ENCODE results near the gene GUK1.

GUK1 gene

DNA sequence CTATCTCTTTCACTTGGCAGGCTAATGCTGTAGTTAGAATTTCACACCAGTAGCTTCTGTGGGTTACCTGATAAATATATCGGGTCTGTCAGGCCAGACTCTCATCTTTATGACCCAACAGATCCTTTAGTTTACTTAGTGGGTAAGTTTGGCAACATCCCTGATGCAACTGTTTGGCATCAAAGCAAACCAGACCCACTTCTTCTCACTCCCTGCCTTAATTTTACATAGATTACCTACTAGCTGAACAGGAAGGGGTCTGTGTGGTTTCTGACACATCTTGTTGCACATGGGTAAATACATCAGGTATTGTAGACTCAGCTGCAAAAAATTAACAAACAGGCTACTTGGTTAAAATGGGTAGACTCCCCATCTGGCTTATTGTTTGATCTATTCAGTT is 3.2 kb upstream of the GUK1 start:
- no peak for DNase-seq

DNA sequence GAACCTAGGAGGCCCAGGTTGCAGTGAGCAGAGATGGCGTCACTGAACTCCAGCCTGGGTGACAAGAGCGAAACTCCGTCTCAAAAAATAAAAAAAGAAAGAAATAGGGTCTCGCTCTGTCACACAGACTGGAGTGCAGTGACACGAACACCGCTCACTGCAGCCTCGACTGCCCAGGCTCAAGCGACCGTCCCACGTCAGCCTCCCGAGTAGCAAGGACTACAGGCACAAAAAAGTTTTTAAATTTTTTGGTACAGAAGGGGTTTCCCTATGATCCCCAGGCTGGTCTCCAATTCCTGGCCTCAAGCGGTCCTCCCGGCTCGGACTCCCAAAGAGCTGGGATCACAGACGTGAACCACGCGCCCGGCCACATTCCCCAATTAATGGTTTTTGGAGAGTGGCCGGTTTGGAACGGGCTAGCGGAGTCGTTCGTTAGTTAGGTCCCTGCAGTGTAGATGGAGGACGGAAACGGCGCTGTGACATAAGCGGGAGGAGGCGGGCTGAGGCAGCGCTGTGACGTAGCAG is 611 bp upstream of the GUK1 start:
- DNase-seq: no peak

GRCh38 chr1:228140724-228141225 is 696 bp downstream of the GUK1 start:
- no peak for DNase-seq

GRCh38 chr1:228141226-228142044 is 1.4 kb downstream of the GUK1 start:
- DNase-seq: no peak

DNA sequence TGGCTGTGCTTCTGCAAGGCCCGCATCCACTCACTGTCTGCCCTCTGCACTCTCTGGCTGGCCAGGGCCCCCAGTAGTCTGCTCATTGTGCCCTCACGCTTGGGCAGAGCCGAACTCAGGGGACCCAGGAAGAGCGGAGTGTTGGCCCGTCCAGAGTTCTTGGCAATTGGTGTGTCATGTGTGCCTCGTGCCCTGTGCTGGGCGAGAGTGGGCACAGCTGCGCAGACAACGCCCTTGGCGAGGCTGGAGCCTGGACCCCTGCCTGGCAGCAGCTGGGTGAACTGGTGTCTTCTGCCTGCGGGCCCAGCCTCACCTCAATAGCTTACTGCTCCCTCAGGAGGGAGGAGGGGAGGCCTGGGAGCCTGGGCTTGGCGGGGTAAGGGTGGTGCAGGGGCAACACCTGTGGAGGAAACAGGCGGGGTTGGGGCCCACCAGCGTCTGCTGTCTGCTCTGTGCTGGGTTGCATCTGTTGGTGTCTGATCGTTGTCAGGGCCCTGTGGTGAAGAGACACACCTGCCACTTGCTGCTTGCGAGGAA is 2.1 kb downstream of the GUK1 start:
- no peak for DNase-seq

DNA sequence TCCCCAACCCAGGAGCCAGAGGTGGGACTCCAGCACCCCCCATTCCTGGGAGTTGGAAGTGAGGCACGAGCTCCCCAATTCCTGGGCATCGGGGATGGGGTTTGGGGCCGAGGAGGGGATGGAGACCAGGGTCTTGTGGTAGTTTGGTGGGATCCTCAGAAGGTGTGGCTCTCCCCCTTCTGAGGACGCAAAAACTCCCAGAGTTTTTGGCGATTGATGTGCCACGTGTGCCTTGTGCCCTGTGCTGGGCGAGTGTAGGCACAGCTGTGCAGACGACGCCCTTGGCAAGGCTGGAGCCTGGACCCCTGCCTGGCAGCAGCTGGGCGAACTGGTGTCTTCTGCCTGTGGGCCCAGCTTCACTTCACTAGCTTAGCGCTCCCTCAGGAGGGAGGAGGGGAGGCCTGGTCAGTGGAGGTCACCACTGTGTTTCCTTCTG is 2.6 kb downstream of the GUK1 start:
- DNase-seq: no peak

DNA sequence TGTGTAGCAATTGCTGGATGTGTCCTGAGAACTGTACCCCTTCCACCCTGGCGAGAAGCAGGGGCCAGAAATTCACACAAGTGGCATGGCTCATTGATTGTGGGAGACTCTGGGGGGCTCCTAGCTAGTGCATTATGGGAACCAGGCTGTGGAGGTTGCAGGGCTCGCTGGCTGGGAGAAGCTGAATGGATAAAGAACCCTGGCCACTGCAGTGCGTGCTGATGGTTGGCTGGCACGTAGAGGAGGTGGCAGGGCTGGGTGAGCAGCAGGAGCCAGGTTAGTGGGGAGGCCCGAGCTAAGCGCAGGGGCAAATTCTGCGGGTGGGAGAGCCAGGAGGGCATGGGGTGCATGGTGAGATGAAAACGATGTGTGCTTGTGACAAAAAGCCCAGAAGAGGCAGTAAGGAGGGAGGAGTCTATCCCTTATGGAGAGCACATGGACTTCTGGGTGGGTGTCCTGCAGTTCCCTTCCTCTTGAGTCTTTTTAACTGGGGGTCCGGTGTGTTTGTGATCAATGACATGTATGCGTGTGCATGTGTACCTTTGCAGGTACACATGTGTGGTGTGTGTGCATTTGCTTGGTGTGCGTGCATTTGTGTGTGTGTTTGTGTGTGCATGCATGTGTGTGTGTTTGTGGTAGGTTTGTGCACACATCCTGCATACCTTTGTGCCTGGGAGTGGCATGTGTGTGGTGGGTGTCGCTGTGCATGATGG is 3.6 kb downstream of the GUK1 start:
- DNase-seq: no peak

DNA sequence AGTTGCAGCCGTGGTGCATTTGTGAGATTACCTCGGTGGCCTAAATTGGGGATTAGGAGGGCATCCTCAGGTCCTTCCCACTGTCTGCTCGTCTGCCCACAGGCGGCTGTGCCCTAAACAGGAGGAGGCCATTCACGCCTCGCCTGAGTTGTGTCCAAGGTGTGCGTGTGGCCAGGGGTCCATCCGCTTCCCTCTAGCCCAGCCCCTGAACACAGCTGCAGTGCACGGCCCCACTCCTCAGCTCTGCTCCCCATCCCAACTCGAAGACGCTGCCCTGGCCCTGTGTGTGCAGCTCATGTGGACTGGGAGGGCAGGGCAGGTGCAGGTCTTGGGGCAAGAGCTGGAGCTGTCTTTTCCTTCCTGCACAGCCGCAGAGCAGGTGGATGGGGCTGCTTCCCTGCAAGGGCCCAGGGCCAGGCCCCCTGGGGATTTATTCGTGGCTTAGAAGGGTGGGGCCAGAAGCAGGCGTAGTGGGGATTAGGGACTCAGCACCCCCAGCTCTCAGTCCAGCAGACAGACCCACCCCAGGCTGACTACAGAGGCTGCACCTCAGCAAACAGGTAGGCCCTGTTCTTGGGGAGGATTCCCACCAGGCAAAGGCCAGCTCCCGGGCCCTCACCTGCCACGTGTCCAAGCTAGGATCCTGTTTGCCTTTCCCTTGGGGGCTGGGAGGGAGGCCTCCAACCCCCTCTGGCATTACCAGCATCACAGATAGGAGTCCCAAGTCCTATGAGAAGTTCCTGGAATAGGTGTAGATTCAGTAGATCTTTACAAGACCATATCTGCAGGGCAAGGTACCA is 4.3 kb downstream of the GUK1 start:
- DNase-seq: no peak

- DNase-seq: no peak
Measured at GRCh38 chr1:228144993-228145343, 4.9 kb downstream of the GUK1 start.

GRCh38 chr1:228145463-228146416 is 5.7 kb downstream of the GUK1 start:
- DNase-seq: no peak

GRCh38 chr1:228146417-228147150 is 6.5 kb downstream of the GUK1 start:
- no peak for DNase-seq

- DNase-seq: no peak
Measured at GRCh38 chr1:228147151-228147693, 7.1 kb downstream of the GUK1 start.

GRCh38 chr1:228147768-228148167 is 7.7 kb downstream of the GUK1 start:
- no peak for DNase-seq

GRCh38 chr1:228148196-228148861 is 8.2 kb downstream of the GUK1 start:
- DNase-seq: no peak

DNA sequence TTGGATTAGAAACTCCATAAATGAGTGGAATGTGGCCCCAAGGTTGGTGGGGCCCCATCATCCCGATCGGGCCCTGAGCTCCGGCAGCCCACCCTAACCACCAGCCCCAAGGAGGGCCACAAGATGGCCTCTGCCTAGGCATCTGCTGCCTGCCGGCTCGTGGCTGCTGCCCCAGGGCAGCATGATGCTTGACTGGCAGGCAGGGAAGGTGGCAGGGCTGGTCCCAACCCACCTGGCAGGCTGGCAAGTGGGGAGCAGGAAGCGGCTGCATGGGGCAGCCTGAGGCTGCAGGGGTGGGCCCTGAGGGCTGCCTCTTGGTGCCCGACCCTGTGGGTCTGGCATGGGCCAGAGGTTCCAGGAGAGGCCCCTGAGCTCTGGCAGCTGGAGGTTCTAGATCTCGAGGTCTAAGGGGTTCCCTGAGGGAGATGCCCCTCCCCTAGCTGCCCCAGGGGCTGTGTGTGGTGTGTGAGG is 8.9 kb downstream of the GUK1 start:
- DNase-seq: no peak

DNA sequence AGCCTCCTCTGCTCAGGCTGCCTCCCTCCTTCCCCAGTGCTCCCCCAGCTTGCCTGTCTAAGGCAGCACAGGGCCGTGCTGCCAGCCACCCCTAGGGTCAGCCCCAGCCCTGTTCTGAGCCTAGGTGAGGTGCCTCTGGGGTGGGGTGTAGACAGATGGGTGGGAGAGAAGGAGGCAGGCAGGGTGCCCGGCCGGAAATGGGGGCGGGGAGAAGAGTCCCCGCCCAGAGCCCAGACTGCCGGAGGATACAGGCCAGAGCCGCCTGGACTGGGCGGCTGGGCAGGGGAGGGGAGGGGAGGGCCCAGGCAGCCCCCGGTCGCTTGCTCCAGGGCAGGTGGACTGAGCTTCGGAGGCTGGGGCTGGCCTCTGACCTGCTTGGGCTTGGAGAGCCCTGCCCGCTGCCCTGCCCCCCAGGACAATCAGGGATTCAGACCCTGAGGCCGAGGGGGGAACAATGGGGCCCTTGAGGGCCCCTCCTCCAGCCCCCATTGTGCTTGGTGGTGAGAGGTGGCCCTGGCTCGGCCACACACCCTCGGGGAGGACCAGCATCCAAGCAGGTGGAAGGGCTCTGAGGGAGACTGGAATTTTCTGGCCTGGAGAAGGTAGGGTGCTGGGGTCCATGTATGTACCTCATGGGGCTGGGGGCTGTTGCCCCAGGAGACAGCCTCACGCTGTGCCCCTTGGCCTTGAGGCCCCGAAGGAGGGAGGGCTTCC is 9.5 kb downstream of the GUK1 start, which contains the start of gene GJC2:
Gene GJC2, plus strand, starts transcription at position 525 of the 714 bp plus-strand sequence. CDS start 7,829 bp downstream, outside the sequence.
- DNase-seq: no peak

DNA sequence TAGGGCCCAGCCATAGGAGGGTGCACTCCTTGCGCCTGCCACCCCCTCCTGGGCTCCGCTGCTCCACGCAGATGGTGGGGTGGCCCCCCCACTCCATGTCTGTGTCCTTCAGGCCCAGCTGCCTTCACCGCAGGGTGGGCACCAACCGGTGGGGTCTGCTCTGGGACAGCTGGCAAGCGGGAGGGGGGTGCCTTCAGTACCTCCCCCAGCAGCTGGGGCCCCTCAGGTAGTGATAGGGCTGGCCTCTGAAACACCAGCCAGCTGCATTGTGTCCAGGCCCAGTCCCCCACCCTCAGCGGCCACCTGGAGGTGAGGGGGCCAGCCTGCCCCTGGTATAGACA is 10.0 kb downstream of the GUK1 start:
- no peak for DNase-seq

DNA sequence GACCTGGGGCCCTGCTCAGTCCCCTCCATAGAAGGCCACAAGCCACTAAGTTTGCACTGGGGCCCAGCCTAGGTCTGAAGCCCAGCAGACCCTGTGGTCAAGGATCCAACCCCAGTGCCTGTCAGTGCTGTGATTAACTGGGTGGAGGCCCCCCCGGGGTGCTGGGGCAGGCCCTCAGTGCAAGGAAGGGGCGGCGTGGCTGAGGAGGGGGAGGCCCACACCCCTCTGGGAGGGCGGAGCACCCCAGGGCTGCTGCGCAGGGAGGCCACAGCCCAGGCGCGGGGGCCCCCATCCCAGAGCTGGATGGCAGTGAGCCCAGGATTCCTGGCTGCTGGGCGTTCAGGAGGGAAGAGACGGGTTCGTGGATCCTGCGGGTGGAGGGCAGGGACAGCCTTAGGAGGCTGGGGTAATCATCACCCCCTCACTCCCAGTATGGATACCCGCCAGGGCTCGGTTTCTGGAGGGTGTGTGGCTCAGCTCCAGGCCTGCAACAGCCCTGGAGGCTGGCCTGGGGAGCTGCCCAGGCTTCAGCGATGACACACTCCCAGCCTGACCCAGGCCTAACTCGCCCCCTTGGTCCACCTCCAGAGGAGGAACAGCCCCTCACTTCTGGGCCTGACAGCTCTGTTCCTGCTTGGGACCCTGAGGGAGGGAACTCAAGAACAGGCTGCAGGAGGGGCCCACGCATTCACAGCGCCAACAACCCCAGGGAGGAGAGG is 10.5 kb downstream of the GUK1 start:
- DNase-seq: no peak

Measured in DMS153 (cell line).